RPMI7951 (cell line): ENCODE measurements around the gene BOK. TPM values are rescaled to one million over a fixed set of nuclear protein-coding genes. Genes with fewer than 3 reads are reported as not detected.

Experiments
- DNase-seq: peaks from one replicate; pipeline ENCODE4 v3.0.0-alpha.2; 2012; ENCODE audit warnings: low read depth
- total RNA-seq: library from RNA; depleted of rRNA; stranded (reverse); fragments of >200 nt; shearing (Covaris generic); gene quantifications from 2 replicates; pipeline ENCODE4 v1.2.3, GENCODE V29; 2014

BOK gene
- total RNA-seq, 1 experiment from 2014 or later: 13.2 TPM

- no peak for DNase-seq
Measured at GRCh38 chr2:241598487-241598886, 39.9 kb downstream of the BOK start.

GRCh38 chr2:241599615-241600014, 41.1 kb downstream of the BOK start:
- DNase-seq: no peak

- DNase-seq: no peak
Measured at GRCh38 chr2:241601841-241602240, 43.3 kb downstream of the BOK start.

GRCh38 chr2:241602720-241603119, 44.2 kb downstream of the BOK start:
- DNase-seq: no peak

- no peak for DNase-seq
Measured at GRCh38 chr2:241603686-241604085, 45.1 kb downstream of the BOK start.

- no peak for DNase-seq
Measured at GRCh38 chr2:241606186-241606585, 47.6 kb downstream of the BOK start.

- DNase-seq: no peak
Measured at GRCh38 chr2:241607162-241607885, 48.8 kb downstream of the BOK start.

- no peak for DNase-seq
Measured at GRCh38 chr2:241608881-241609280, 50.3 kb downstream of the BOK start.

- DNase-seq: no peak
Measured at GRCh38 chr2:241609859-241610793, 51.6 kb downstream of the BOK start.

GRCh38 chr2:241611062-241611461, 52.5 kb downstream of the BOK start:
- no peak for DNase-seq

- DNase-seq: no peak
Measured at GRCh38 chr2:241612156-241613016, 53.8 kb downstream of the BOK start.

- peak; percentile 41 for DNase-seq
Measured at GRCh38 chr2:241613017-241613780, 54.7 kb downstream of the BOK start.

GRCh38 chr2:241615041-241615440, 56.5 kb downstream of the BOK start:
- no peak for DNase-seq

- DNase-seq: no peak
Measured at GRCh38 chr2:241615522-241616052, 57.0 kb downstream of the BOK start.

GRCh38 chr2:241616168-241617125, 57.9 kb downstream of the BOK start:
- no peak for DNase-seq

GRCh38 chr2:241617431-241618154, 59.0 kb downstream of the BOK start:
- no peak for DNase-seq

- no peak for DNase-seq
Measured at GRCh38 chr2:241618296-241618805, 59.8 kb downstream of the BOK start.

GRCh38 chr2:241618829-241619228, 60.3 kb downstream of the BOK start:
- DNase-seq: no peak
